GM18505 (cell line): ENCODE results near the gene GJA4.

Experiments
- ATAC-seq: cut with Tn5 transposase; IDR thresholded peaks from one replicate; pipeline ENCODE4 v1.9.1; 2021; ENCODE audit not compliant: unreplicated experiment
- POLR2A ChIP-seq: IDR thresholded peaks from 4 replicates; pipeline ENCODE4 v1.6.1; 2011; ENCODE audit warnings: borderline replicate concordance; ENCODE audit not compliant: insufficient read depth, insufficient read length; ENCODE audit errors: extremely low read depth

The GJA4 gene

GRCh38 chr1:34777519-34778321 is 15.1 kb upstream of the GJA4 start:
- ATAC-seq = no peak
- TF ChIP-seq POLR2A = no peak

- TF ChIP-seq POLR2A = no peak
- no peak for ATAC-seq
Measured at GRCh38 chr1:34778381-34778780, 14.4 kb upstream of the GJA4 start.

GRCh38 chr1:34779005-34779404 is 13.8 kb upstream of the GJA4 start:
- ATAC-seq = no peak
- TF ChIP-seq POLR2A = no peak

GRCh38 chr1:34779526-34779925 is 13.3 kb upstream of the GJA4 start:
- TF ChIP-seq POLR2A = no peak
- ATAC-seq = no peak

- no peak for TF ChIP-seq POLR2A
- ATAC-seq = no peak
Measured at GRCh38 chr1:34779962-34780361, 12.8 kb upstream of the GJA4 start.

GRCh38 chr1:34780528-34780927 is 12.3 kb upstream of the GJA4 start:
- ATAC-seq = no peak

GRCh38 chr1:34781071-34781843 is 11.5 kb upstream of the GJA4 start, which contains the start of gene GJB3:
GJB3 (plus strand) TSS chr1:34781214; CDS start chr1:34784763, 3,549 bp downstream.
- no peak for ATAC-seq

More at GRCh38 chr1:34780528-34780927, 12.3 kb upstream of the GJA4 start:
- TF ChIP-seq POLR2A = no peak

GRCh38 chr1:34781844-34782391 is 10.9 kb upstream of the GJA4 start:
- ATAC-seq = no peak
- TF ChIP-seq POLR2A = no peak

More at GRCh38 chr1:34781071-34781843, 11.5 kb upstream of the GJA4 start, which contains the start of gene GJB3:
- no peak for TF ChIP-seq POLR2A

- no peak for ATAC-seq
Measured at GRCh38 chr1:34784751-34785221, 8.0 kb upstream of the GJA4 start.

GRCh38 chr1:34785231-34785874 is 7.4 kb upstream of the GJA4 start:
- no peak for TF ChIP-seq POLR2A
- ATAC-seq = no peak

More at GRCh38 chr1:34784751-34785221, 8.0 kb upstream of the GJA4 start:
- TF ChIP-seq POLR2A = no peak

GRCh38 chr1:34785875-34786470 is 6.8 kb upstream of the GJA4 start:
- no peak for ATAC-seq
- no peak for TF ChIP-seq POLR2A

- ATAC-seq = no peak
- TF ChIP-seq POLR2A = no peak
Measured at GRCh38 chr1:34786521-34787325, 6.1 kb upstream of the GJA4 start.
